Measurements from ENCODE around the gene INKA2. TPM values are rescaled to one million over a fixed set of nuclear protein-coding genes. Genes with fewer than 3 reads are reported as not detected.

INKA2 gene
- total and polyA plus RNA-seq, 4 donors: 0.26 to 0.67 (median 0.52) TPM

GRCh38 chr1:111719674-111720132, 19.5 kb downstream of the INKA2 start:
- Histone ChIP-seq H3K36me3 (ENCODE audit: control insufficient read depth in 4 of 4, insufficient read depth in 3 of 4, low read depth in 1 of 4, low read length in 3 of 4) (no peaks in the 10 kb centered on the region), H3K9me3 (ENCODE audit: control insufficient read depth in 4 of 4, low read length in 3 of 4) (no peaks in the 10 kb centered on the region), H3K9ac (ENCODE audit: low read depth in 1 of 2, low read length in 2 of 2) (no peak overlapping the region), H3K27me3 (ENCODE audit: control insufficient read depth in 4 of 4, insufficient read depth in 4 of 4, low read length in 3 of 4) (no peaks in the 10 kb centered on the region), H3K4me1 (ENCODE audit: control insufficient read depth in 4 of 4, insufficient read depth in 4 of 4, low read length in 3 of 4) (no peaks in the 10 kb centered on the region), H3K4me3 (ENCODE audit: low read depth in 1 of 3, low read length in 3 of 3) (no peak overlapping the region), H3K27ac (ENCODE audit: low read depth in 1 of 2, low read length in 2 of 2) (no peak overlapping the region)
- TF ChIP-seq NR2F2 (IDR thresholded peaks at IDR 0.05): no peak
- no peak for TF ChIP-seq EGR1 (IDR thresholded peaks at IDR 0.05; ENCODE audit: low read depth in 2 of 2)
- no peak for TF ChIP-seq ATF3 (IDR thresholded peaks at IDR 0.05)
- TF ChIP-seq REST (IDR thresholded peaks at IDR 0.05): no peak
- TF ChIP-seq JUND (IDR thresholded peaks at IDR 0.05): no peak
- no peak for TF ChIP-seq GABPA (IDR thresholded peaks at IDR 0.05 in 1 of 2, conservative IDR thresholded peaks at IDR 0.05 in 1 of 2)
- TF ChIP-seq RAD21 (IDR thresholded peaks at IDR 0.05): no peak
- TF ChIP-seq FOXA1 (IDR thresholded peaks at IDR 0.05): no peak
- no peak for TF ChIP-seq HNF4A (conservative IDR thresholded peaks at IDR 0.05)
- TF ChIP-seq CTCF (IDR thresholded peaks at IDR 0.05; ENCODE audit: low read depth, low read length, missing input control): no peak
- TF ChIP-seq MAX (IDR thresholded peaks at IDR 0.05): no peak
- TF ChIP-seq YY1 (IDR thresholded peaks at IDR 0.05): no peak
- TF ChIP-seq HNF4G (IDR thresholded peaks at IDR 0.05): no peak
- TF ChIP-seq RXRA (IDR thresholded peaks at IDR 0.05): no peak
- TF ChIP-seq SP1 (IDR thresholded peaks at IDR 0.05): no peak
- no peak for TF ChIP-seq FOXA2 (IDR thresholded peaks at IDR 0.05)
- TF ChIP-seq TAF1 (conservative IDR thresholded peaks at IDR 0.05): no peak
- DNase-seq (ENCODE audit: low spot score): no peak
- WGBS: 78% methylated on average over 4 of the region's 4 CpGs

GRCh38 chr1:111719135-111719534, 20.1 kb downstream of the INKA2 start:
- no peaks in the 10 kb centered on the region for H3K36me3 ChIP-seq (ENCODE audit: control insufficient read depth in 4 of 4, insufficient read depth in 3 of 4, low read depth in 1 of 4, low read length in 3 of 4)
- H3K4me1 ChIP-seq (ENCODE audit: control insufficient read depth in 4 of 4, insufficient read depth in 4 of 4, low read length in 3 of 4): no peaks in the 10 kb centered on the region
- TF ChIP-seq RAD21 (IDR thresholded peaks at IDR 0.05) (no peak), MAX (IDR thresholded peaks at IDR 0.05) (no peak), REST (IDR thresholded peaks at IDR 0.05) (no peak), TAF1 (conservative IDR thresholded peaks at IDR 0.05) (no peak), RXRA (IDR thresholded peaks at IDR 0.05) (no peak), CTCF (IDR thresholded peaks at IDR 0.05; ENCODE audit: low read depth, low read length, missing input control) (no peak), HNF4A (conservative IDR thresholded peaks at IDR 0.05) (no peak)
- no peak for DNase-seq (ENCODE audit: low spot score)
- no peaks in the 10 kb centered on the region for H3K9me3 ChIP-seq (ENCODE audit: control insufficient read depth in 4 of 4, low read length in 3 of 4)
- H3K9ac ChIP-seq (ENCODE audit: low read depth in 1 of 2, low read length in 2 of 2): no peak overlapping the region
- no peak overlapping the region for H3K4me3 ChIP-seq (ENCODE audit: low read depth in 1 of 3, low read length in 3 of 3)
- 96% methylated on average over 5 of the region's 5 CpGs for WGBS
- H3K27me3 ChIP-seq (ENCODE audit: control insufficient read depth in 4 of 4, insufficient read depth in 4 of 4, low read length in 3 of 4): no peaks in the 10 kb centered on the region
- no peak overlapping the region for H3K27ac ChIP-seq (ENCODE audit: low read depth in 1 of 2, low read length in 2 of 2)
